Tibial nerve (tissue), 3 donors: ENCODE data around the gene CDHR1.
A peak's percentile ranks its signal among the peaks of the same experiment; 100 is the strongest.

Experiments
- POLR2A ChIP-seq, 2 donors: fragments of 450-650 bp; IDR thresholded peaks; one replicate each; pipeline ENCODE4 v1.6.1; 2017; ENCODE audit warnings: antibody characterized with exemption in 2 of 2, mild to moderate bottlenecking in 2 of 2, moderate library complexity in 2 of 2
- TF ChIP-seq, protein P1 (sequence below), 5 experiments: fragments of 200-600 bp in 3 of 5; fragments of 450-650 bp in 2 of 5; sonication (generic) in 3 of 5; IDR thresholded peaks; one replicate each; pipeline ENCODE4 v1.5.1; 2016 to 2019; ENCODE audit warnings: antibody characterized with exemption in 5 of 5, mild to moderate bottlenecking in 3 of 5, moderate library complexity in 2 of 5

DNA sequence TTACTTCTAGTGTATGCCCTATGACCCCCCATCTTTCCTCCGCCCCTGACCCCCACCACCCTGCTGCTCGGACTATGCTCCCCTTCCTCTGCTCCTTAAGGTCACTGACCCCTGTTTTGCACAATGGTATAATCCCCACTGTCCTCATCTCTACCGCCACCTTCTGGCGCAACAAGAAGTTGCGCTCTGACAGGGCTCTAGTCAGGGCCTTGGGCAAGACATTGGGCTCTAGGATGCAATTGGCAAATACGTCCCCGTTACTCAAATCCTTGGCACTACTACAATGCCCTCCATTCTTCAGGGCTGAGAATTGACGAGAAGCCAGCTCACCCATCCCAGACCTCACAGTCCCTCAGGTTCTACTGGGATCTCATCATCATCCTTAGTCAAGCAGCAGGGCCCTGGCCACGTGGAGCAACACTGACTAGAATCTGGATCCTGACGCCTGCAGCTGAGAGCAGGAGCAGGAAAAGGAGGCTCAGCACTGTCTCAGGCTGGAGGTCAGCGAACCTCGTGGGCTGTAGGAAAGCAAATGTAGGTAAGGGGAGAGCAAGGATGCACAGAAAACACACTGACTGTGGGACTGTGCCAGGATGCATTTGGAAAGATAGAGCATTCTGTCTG, 20.4 kb downstream of the CDHR1 start:
- no peak for TF ChIP-seq POLR2A (IDR thresholded peaks at IDR 0.05)
- TF ChIP-seq, protein P1, sequence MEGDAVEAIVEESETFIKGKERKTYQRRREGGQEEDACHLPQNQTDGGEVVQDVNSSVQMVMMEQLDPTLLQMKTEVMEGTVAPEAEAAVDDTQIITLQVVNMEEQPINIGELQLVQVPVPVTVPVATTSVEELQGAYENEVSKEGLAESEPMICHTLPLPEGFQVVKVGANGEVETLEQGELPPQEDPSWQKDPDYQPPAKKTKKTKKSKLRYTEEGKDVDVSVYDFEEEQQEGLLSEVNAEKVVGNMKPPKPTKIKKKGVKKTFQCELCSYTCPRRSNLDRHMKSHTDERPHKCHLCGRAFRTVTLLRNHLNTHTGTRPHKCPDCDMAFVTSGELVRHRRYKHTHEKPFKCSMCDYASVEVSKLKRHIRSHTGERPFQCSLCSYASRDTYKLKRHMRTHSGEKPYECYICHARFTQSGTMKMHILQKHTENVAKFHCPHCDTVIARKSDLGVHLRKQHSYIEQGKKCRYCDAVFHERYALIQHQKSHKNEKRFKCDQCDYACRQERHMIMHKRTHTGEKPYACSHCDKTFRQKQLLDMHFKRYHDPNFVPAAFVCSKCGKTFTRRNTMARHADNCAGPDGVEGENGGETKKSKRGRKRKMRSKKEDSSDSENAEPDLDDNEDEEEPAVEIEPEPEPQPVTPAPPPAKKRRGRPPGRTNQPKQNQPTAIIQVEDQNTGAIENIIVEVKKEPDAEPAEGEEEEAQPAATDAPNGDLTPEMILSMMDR (IDR thresholded peaks at IDR 0.05), result peak in 1 of 5 experiments; percentile 24
